Endometrial microvascular endothelial cells (primary cell): ENCODE measurements around the gene RAC2. TPM values are rescaled to one million over a fixed set of nuclear protein-coding genes. Genes with fewer than 3 reads are reported as not detected.

ENCODE experiments used
- in situ Hi-C: cut with HindIII; loops from 2 replicates; pipeline ENCODE4 v1.10.0; 2017; ENCODE audit warnings: low sequenced_read_pairs, low pct_unique_long_range_greater_than_20kb; ENCODE audit errors: inconsistent ontology term
- total RNA-seq: library from RNA; depleted of rRNA; stranded (reverse); fragments of >200 nt; gene quantifications from one replicate; pipeline ENCODE4 v1.2.3, GENCODE V29; 2015; ENCODE audit errors: inconsistent ontology term

RAC2 gene
- total RNA-seq, 1 donor from 2014 or later, result 398 TPM

DNA sequence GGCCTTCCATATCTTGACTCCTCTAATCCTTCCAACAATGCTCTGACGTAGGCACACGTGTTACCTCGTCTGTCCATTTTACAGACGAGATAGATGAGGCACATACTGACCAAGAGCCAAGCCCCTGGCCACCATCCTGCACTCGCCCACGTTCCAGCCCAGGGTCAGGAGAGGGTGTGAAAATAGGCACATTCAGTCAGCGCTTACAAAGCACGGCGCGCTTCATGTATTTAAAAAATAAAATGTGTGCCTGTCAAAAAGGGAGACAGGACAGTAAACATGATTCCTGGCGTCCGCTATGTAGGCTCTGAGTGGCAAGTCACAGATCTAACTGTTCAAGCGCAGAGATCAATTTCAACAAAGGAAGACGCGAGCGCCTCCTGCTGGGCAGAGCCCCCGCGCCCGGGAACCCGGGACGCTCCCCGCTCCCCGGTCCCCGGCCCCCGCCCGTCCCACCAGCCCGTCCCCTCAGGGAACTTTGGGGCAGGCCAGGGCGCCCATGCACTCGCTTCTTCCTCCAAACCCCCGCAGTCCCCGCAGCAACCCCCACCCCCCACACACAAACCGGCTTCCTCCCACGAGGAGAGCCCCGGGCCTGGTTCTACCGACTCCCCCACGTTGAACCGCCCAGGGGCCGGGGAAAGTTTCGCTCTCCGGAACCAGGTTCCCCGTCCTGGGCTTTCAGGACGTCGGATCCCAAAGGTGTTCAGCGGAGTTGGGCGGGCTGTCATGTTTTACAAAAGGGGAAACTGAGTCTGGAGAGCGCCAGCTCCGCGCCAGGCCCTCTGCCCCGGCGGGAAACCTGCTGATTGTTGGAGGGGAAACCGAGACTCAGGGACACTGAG is 45.6 kb downstream of the RAC2 start:
- in situ Hi-C loops, result no loop called here

DNA sequence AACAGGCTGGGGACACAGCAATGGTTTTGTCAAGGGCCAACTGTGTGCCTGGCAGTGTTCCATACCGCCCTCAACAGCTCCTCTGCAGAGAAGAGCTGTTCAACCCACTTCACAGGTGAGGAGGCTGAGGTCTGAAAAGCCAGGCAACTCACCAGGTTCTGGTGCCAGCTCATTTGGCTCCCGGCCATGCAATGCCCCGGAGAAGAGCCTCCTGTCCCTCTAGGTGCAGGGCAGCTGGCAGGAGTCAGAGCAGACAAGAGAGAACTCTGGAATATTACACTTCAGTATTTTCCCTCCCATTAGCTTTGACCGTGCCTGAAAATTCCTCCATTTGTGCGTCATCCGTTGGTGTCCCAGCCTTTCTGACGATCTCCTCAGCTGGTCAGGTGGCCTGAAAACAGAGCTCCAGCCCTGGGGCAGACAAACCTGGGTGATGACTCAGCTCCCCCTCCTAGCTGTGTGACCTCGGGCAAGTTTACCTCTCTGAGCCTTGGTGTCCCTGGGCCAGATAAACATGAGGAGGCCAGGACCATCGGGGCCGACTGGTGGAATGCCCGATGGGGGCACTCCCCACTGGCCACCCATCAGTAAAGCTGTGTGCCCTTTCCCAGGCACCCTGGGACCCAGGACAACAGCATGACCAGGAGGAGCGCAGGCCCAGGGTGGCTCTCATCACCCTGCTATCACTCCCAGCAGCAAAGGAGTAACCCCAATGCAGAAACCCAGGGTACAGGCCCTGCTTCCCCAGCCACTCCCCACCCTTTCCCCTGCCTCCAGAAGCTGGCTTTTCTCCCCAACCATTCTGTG is 46.4 kb downstream of the RAC2 start:
- in situ Hi-C loops, result no loop called here

DNA sequence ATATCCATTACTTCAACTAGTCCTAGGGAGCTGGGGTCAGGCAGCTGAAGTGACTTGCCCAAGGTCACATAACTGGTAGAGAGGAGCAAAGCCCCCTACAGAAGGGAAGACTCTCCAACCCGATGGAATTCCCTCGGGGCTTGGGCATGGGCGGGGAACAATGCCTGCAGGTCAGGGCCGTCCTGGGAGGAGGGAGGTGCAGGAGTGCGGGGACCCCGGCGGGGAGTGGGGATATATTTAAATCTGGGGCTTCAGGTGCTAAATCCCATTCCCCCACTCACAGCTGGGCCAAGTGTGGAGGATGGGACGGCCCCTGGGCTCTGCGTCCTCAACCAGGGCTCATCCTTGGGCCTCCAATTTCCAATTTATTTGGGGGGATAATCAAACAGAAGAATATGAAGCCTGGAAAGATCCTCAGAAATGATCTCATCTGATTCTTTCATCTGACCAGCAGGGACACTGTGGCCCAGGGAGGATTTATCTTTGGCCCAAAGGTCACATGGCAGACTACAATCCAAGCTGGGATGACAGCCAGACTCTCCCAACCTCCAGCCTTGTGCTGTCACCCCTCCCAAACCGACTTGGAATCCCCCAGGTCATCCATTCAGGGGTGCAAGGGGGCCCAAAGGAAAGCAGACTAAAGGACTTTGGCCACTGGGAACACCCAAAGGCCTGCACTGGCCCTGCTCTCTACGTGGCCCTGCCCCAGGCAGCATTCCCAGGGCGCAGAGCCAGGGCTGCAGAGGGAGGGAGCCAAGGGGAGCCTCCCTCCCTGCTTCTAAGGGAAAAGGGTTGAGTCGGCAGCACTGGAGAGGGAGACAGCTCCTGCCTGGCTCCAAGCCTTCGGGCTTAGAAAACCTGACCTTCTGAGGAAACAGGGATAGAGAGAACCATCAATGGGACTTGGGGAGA is 47.3 kb downstream of the RAC2 start:
- in situ Hi-C loops, result no loop called here

DNA sequence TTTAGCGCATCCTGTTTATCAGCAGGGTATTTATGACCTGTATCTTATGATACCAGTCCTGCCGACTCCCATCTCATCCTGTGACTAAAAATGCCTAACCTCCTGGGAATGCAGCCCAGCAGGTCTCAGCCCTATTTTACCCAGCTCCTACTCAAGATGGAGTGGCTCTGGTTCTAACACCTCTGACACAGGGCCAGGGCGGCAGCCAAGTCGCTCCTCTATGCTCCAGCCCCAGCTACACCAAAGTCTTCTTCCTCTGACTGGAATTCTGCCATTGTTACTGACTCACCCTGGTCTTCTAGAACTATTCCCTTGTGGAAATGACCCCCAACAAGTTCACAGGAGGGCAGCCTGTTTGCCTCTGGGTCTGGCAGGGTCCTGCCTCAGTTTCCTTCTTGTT is 48.1 kb downstream of the RAC2 start:
- in situ Hi-C loops, result no loop called here

DNA sequence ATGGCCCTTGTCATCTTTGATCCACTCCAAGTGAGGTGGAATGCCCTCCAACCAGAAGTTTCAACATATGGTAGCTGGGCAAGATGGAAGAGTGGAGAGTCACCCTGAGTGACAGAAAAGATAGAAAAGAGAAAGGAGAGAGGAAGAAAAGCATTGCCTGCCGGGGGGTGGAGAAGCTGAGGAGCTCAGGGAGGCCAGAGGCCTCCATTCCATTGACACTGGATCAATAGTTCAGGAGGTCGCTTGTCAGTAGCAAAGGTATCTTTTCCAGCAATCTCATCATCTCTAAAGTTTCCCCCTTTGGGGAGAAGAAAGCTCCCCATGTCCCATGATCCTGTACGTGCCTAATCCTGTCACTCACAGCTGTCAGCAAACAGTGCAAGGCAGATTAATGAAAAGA is 49.3 kb downstream of the RAC2 start:
- in situ Hi-C loops, result no loop called here

DNA sequence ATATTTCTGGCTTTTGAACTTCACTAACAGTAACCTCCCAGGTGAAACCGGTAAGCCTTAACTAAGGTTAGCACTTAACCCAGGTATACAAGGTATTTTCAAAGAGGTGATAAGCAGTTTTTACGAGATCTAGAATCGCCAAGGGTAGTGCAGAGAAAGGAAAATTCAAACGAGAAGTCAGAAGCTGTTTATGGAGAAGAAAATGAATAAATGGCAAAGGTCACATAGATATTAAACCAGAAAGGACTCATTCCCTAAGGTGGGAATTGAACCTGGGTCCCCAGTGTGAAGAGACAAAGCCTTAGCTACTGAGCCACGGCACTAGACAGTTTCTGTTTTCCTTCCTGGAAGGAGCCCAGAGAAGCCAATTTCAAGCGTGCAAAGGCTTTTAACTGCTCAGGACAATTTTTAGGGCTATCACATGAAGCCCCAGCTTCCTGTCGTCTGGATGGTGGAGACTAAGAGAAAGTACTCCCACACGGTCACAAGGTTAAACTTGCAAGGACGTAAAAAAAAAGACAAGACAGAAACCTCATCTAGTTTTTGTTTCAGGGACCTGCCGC is 50.4 kb downstream of the RAC2 start:
- in situ Hi-C loops, result no loop called here

DNA sequence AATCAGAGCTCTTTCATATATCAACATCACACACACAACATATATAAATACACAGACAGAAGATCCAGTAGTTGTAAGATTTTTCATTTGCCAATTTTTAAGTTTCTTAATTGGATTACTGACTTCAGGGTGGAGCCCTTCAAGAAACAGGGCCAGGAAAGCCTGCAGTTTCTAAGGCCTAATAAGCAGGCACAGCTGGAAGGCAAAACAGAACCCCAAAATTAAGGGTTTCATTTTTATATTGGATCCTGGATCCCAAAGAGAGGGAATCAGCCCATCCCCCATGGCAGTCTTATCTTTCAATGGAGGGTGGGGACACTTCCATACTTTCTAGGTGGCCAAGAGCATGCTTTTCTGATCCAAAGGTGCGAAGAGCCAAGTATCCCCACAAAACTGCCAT is 51.3 kb downstream of the RAC2 start:
- in situ Hi-C loops, result no loop called here

DNA sequence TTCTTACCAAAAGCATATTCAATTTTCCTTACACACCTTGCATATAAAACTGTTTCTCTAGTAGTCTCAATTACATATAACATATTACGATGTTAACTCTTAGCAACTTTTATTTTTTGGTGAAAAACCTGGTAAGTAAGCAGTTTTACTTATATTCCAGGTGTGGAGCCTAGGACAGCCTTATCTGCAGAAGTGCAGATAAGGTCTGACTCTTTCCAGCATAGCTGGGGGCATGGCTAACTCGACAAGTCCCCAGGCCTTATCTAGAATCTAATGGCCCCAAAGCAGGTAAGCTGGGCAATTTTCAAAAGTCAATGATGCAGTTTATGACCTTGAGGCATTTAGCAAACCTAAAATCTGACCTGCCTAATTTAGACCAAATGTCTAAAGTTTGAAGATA is 51.9 kb downstream of the RAC2 start:
- in situ Hi-C loops, result no loop called here

DNA sequence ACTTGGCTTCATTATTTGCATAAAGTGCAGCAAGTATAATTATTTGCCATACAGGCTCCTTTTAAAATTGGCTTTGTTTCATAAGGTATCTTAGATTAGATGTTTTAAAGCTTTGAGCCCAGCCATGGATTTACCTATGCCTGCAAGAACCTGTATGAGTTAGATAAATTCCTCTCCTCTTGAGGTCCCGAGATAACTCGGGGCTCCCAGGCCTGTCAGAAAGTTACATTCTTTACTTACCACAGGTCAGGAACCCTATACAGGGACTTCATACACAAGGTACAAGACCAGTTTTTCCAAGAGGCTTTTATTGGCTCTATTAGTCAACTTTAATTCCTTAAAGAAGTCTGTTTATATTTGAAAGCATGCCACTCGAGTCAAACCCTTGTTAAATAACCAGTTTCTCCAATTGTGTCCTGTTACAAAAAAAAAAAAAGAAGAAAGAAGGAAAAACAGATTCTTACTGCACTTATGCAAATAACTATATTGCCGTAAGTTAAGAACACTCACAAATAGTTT is 53.7 kb downstream of the RAC2 start:
- in situ Hi-C loops, result no loop called here

DNA sequence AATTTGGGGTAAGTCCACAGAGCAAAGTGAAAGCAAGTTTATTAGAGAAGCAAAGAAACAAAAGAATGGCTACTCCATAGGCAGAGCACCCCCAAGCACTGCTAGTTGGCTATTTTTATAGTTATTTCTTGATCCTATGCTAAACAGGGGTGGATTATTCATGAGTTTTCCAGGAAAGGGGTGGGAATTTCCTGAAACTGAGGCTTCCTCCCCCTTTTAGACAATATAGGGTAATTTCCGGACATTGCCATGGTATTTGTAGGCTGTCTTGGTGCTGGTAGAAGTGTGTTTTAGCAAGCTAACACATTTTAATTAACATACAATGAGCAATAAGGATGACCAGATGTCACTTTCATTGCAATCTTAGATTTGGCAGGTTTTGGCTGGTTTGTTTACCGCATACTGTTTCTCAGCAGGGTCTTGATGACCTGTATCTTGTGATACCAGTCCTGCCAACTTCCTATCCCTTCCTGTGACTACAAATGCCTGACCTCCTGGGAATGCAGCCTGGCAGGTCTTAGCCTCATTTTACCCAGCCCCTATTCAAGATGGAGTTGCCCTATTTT is 55.1 kb downstream of the RAC2 start:
- in situ Hi-C loops, result no loop called here

DNA sequence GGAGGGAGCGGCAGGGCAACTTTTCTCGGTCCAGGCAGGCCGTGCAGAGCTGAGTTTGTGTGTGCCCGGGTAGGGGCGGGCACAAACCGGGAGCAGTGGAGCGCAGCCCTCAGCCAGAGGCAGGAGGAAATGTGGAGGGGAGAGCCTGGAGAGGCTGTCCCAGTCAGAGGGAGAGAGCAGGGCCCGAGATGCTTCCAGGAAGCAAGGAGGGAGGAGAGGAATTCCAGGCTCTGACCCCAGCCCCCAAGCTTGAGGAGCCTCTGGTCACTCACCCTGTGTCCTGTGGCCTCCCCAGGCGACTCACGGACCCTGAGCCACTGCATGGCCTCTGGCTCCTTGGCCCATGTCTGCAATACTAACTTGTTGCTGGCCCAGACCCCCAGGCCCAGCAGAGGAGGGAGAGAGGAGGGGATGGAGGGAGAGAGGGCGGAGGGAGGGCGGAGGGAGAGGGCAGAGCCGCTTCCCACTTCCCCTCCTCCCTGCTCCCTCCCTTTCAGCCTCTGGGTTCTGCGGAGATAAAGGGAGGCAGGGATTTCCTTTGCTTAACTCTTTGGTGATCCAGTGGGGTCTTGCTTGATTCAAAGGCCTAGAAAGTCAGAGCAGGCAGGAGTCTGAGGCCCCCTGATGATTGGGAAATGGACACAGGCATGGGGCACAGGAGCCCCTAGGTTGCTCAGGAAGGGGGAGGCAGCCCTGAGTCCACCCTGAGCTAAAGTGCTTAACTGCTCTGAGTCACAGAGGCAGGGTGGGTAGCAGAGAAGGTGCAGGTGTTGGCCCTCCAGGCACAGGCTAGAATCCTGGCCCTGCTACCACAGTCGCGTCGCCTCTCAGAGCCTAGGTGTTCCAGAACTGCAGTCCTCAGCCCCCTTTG is 55.9 kb downstream of the RAC2 start, which contains the start of gene C1QTNF6:
Gene C1QTNF6, minus strand, starts transcription at position 357 of the 871 bp plus-strand sequence. Its CDS starts 34 bp downstream, at position 323.
- in situ Hi-C loops, result no loop called here

DNA sequence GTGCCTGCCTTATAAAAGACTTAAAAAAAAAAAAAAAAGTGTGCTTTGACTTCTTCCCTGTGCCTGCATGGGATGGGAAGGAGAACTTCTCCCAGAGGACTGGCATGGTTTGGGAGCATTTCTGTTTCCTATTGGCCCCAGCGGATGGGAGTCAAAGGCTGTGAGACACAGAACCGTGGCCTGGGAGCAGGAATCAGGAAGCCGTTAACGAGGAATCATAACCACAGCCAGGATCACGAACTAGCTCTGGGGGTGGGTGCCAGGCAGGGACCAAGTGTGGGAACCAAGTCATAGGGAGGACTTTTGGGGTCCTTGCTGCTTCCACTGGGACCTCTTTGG is 56.5 kb downstream of the RAC2 start:
- in situ Hi-C loops, result no loop called here

DNA sequence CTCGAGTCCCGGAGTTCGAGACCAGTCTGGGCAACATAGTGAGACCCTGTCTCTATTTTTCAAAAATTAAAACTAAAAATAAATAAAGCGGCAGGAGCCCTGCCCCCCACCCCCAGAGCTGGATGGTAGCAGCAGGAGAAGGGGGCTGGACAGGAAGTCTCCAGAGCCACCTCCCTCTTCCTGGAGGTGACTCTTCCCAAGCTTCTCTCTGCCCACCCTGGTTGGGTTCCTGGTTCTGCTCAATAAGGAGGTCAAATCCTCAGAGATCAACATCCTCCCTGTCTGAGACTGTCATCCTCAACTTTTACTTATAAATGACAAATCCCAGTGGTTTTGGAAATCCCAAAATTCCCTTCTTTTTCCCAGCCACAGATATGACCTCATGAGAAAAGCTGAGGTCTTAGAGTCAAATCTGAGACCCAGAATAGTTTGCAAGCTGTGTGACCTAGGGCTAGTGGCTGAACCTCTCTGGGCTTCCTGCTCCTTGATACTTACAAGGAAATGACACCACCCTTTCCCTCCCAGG is 57.0 kb downstream of the RAC2 start:
- in situ Hi-C loops, result no loop called here

DNA sequence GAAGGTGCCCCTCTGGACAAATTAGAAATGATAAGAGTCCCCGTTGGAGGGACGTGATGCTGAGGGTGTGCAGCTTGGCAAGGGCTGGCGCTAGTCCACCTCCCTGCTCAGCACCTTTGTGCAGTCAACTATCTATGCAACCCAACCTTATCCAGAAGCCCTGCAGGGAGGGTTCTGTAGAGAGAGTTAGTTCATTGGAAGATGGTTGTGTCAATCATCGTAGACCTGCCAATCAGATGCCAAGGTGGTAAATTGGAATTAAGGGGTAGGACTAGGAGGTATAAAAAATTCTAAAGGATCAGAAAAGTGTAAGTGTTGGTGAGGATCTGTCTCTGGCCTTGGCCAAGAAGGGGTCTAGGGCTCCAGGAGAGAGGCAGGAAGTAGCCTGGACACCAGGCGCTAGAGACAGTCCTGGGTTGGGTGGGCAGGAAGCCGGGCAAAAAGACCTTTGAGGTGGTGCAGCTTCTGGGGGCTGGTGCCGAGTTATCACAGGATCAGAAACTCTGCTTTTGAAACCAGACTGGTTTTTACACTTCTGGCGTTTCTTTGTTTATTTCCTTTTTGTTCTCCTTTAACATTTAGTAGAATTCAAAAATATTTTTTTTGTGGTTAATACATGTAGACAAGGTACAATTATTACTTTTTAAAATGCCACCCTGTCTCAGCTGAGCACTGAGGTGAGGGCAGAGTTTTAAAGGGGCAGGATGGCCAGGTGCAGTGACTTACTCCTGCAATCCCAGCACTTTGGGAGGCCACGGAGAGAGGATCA is 57.7 kb downstream of the RAC2 start:
- in situ Hi-C loops, result no loop called here

DNA sequence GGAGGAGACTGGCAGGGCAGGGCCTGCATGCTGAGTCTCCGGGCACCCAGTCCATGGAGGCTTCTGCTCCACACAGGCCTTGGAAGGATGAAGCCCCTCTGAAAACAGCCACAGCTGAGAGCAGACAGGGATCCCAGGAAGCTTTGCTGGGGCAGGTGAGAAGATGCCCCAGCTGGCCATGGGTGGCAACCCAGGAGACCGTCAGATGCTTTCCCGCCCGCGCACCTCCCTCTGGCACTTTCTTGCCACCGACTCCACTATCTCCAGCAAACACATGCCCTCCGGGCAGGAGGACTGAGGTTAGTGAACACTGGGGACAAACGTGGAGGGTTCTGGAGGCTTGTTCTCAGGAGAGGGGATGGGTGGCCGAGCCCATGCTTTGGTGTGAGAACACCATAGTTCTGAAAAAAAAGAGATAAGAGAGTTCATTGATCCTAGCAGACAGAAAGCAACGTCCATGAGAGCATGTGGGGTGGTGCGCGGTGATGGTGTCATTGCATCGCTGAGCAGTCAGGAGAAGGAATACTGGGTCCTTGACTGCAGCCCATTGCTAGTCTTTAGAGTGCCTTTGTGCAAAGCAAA is 58.3 kb downstream of the RAC2 start:
- in situ Hi-C loops, result no loop called here

DNA sequence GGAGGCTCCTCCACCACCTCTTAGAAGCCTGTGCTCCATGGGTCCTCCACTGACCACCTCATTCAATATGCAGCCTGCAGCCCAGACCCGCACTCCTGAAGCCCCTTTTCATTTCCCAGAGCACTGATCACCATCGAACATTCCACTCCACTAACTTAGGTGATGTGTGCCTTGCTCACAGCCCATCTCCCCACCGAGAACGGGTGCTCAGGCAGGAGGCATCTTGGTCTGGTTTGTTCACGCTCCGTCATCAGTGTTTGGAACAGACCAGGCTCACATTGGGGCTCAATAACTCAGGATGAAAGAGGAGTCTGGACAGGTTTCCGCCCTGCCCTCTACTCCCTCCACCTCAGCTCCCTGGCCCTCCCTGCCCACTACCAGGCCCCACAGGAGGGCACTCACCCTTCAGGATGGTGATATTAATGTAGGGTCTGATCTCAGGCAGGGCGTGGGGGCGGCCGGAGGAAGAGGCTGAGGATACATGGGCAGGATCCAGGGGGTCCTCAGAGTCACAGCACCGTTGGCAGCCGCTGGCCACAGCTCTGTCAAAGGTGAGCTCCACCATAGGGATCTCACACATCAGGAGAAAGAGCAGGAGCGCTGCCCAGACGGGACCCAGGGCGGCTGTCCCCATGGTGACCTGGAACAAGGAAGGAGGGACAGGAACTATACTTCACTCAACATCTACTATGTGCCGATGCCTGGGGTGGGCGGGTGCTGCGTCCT is 59.1 kb downstream of the RAC2 start:
- in situ Hi-C loops, result no loop called here
